Cerebellar nuclear complex (tissue), 1 donor: ENCODE data around the gene NCOA1.
"Not testable (repeated sequence)": the region's sequence is repeated elsewhere in the genome, so short reads cannot be mapped to it uniquely, and the experiment has no call there.

Experiments used
- DNase-seq, 2 experiments: peaks; one replicate each; lab custom pipeline; 2025; lab: John Stamatoyannopoulos, UW

Gene NCOA1

DNA sequence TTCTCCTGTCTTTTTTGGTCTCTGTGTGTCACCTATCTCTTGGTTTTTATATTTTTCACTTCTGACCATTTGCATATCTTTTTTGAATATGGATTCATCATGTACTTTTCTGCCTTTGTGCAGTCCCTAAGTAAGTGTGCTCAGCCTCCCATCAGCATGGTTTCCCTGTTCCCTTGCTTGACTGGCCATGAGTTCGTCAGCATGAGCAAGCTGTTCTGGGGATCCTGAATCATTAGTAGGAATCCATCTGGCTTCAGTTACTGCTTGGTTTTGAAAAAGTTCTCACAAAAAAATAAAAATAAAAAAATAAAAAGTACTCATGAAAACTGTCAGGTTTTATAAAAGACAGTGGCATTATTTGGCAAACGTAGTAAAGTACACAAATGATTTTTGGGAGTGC is 144.1 kb downstream of the NCOA1 start:
- DNase-seq, result no peak

DNA sequence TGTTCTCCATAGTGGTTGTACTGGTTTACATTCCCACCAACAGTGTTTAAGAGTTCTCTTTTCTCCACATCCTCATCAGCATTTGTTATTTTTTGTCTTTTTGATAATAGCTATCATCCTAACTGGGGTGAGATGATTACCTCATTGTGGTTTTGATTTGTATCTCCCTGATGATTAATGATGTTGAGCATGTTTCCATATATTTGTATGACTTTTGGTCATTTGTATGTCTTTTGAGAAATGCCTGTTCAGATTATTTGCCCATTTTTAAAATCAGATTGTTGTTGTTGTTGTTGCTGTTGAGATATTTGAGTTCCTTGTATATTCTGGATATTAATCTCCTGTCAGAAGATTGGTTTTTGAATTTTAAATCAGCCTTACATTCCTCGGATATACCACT is 147.5 kb downstream of the NCOA1 start:
- no peak for DNase-seq

DNA sequence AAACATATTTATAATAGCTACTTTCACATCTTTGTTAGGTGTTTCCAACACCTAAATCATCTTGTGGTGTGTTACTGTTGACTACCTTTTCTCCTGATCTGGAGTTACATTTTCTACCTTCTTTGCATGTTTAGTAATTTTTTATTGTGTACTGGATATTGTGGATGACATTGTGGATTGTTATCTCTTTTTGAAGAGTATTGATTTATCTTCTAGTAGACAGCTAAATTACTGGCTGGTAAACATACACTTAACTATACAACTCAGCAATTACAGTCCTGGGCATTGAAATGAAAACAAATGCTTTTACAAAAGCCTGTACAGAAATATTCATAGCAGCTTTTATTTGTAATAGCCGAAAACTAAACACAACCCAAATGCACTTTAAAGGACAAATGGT is 151.3 kb downstream of the NCOA1 start:
- DNase-seq, result no peak

DNA sequence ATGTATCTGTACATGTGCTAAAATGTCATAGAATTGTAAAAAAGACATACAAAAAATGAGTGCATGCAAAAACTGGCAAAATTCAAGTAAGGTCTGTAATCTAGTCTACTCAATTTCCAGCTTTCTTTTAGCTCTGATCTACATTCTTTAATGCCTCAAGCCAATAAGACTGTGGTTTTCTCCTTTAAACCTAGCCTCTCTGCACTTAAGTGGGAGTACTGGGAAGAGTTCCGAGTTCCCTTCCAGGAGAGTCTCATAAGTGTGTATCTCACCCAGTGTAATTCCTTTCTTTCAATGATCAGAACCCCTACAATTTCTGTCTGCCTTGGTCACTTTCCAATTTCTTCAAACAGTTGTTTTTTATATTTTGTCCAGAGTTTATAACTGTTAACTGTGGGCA is 152.0 kb downstream of the NCOA1 start:
- no peak for DNase-seq

DNA sequence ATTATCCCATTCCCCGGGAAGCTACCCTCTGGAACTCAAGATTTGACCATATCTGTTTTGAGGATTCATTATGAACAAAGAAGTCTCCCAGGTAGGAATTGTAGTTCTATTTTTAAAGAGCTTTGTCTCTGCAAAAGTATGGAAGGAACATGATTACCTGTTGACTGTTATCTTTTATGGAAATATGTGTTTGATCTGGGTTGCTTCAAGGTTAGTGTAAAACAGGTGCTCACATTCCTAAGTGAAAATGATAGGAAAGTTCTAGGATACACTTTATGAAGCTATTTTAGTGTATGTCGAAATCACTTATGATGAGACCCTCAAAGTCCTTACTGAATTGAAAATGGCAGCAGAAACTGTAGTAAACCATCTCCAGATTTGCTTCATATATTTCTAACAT is 153.0 kb downstream of the NCOA1 start:
- no peak for DNase-seq

DNA sequence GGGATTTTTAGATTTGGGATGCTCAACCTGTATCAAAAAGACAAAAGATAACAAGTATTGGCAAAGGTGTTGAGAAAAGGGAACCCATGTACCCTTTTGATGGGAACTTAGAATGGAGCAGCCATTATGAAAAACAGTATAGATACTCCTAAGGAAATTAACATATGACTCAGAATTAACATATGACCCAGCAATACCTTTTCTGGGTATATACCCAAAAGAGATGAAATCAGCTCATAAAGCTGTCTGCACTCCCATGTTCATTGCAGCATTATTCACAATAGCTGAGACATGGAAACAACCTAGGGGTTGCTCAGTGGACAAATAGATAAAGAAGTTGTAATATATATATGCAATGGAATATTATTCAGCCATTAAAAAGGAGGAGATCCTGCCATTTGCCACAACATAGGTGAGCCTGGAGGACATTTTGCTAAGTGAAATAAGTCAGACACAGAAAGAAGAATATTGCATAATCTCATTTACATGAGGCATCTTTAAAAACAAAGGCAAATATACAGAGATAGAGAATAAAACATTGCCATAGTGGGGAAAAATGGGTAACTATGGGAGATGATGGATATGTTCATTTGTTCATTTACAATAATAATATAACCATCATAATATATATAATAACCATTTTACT is 160.1 kb downstream of the NCOA1 start:
- DNase-seq, result no peak

DNA sequence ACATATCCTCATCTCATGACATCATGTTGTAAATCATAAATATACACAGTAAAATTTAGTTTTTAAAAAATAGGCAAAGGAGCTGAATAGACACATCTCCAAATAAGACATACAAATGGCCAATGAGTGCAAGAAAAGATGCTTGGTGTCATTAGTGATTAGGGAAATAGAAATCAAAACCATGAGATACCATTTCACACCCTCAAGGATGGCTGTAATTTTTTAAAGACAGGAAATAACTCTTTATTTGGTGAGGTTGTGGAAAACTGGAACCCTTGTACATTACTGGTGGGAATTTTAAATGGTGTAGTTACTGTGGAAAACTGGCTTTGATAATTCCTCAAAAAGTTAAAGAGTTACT is 160.6 kb downstream of the NCOA1 start:
- DNase-seq, result no peak

DNA sequence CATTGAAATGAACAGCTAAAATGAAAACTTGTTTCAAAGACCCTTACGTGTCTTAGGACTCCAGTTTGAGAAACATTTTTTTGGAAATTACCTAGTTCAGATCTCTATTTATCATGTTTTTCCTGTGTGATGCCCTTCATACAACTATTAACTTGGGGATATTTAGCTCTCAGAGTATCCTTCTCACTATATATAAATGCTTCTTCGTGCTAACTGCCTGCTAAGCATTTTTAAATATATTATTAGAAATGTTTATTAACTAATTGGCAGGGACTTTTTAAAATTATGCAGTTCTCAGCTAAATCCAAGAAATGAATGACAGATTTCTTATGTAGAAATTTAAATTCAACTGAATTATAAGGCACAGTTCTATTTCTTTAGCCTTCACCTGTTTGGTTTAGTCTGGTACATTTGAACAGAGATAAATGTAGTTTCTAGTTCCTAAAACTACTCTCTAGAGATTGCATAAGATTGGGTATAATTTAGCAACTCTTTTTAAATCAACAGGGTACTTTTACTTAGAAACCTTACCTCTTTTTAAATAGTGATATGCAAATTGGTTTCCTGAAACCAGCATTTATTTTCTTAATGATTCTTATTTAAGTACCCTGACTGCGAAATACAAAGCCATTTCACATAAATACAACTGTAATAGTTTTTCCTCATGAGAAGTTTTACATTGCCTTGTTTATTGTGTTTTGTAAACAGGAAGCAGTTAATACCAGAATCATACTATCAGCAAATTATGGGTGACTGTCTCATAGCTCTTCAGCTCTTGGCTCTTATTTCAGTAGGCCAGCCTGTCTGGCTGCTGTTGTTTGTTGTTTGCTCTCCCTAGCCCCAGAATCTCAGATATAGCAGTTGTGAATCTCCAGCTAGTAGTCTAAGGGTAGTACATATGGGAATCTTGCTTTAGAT is 161.5 kb downstream of the NCOA1 start:
- DNase-seq, result no peak

DNA sequence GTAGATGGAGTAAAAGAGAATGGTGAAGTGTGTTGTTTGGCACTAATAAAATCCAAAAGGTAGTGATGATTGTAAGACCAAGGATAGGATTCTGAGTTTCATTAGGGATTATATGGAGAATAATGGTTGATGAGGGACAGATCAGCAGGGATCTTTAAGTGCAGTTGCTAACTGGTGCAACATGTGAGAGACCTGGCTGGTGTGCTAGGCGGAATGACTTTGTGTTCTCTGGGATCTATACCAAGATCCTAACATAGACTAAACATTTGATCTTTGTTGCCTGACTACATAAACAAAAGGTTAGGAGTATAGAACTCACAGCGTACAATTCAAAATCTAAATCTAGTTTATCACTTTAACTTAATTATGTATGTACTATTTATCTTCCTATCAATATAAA is 166.8 kb downstream of the NCOA1 start:
- no peak for DNase-seq

DNA sequence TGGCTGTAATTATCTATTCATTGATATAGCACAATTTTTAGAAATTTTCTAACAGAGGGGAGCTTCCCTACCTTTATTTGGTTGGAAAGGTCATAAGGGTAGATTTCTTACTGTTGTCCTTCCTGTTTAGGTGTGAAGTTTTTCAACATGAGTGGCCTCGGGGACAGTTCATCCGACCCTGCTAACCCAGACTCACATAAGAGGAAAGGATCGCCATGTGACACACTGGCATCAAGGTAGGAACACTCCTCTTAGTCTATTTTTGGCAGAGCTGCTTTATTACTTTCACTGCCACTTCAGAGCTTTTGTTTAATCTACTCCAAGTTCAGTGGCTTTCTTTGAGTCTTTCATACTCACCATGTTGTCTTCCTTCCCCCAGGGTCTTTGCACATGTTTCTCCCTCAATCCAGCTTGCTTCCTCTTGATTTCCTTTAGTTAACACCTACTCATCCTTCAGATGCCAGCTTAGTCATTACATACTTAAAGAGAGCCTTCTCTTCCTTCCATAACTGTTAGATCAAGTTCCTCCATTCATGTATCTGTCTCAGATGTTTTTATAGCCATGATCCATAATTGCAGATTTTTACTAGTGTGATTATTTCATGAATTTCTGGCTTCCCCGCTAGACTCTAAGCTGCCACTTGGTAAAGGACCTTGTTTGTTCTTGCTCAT is 167.6 kb downstream of the NCOA1 start:
- DNase-seq, result no peak

DNA sequence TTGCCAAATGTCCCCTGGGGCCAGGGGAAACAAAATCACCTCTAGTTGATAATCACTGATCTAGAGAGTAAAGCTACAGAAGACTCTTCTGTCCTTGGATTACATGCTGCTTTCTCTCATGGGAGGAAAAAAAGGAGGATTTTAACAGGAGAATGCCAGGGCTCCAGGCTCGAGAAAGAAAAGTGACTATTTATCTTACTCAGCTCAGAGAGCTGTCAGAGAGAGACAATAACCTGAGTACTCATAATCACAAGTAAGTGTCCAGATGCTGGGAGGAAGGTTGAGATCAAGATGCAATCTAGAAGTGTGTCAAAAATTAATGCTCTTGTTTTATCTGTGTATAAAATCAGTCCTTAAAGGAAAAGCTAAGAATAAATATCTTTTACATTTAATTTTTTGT is 168.8 kb downstream of the NCOA1 start:
- DNase-seq, result no peak

DNA sequence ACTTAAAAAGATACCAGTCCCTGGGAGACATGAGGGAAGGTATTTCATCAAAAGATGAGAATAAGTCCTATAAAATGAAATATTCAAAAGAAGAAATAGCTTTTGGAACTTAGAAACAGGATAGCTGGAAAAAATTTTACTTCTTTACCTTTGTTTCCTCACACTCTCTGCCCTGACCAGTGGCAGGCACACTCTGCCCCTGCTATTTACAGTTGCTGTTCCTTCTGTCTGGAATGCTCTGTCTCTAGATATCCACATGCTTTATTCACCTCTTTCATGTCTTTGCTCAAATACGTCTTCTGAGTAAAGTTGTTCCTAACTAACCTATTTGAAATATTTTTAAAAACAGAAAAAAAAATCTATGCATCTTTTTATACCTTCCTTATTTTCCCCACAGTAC is 176.5 kb downstream of the NCOA1 start:
- no peak for DNase-seq

DNA sequence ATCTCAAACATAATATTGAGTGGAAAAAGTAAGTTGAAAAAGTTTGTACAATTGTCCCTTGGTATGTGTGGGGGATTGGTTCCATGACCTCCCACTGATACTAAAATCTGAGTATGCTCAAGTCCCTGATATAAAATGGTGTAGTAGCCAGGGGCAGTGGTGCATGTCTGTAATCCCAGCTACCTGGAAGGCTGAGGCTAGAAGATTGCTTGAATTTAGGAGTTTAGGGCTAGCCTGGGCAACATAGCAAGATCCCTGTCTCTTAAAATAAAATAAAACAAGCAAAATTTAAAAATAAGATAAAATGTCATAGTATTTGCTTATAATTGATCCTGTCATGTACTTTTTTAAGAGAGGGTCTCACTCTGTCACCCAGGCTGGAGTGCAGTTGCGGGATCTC is 180.2 kb downstream of the NCOA1 start:
- no peak for DNase-seq

DNA sequence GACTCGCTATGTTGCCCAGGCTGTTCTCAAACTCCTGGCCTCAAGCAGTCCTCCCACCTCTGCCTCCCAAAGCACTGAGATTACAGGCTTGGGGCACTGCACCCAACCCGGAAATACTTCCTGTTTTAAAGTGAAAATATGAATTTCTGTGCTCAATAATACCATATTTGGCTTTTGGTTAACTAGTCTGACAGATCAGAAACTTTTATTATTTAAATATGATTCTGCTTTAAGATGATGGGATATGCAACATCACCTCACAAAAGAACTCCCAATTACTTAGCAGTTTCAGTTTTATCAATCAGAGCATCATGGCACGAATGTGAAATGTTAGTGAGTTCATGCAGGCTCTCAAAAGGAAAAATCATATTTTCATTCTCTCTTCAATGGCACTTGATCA is 181.5 kb downstream of the NCOA1 start:
- DNase-seq, result no peak

DNA sequence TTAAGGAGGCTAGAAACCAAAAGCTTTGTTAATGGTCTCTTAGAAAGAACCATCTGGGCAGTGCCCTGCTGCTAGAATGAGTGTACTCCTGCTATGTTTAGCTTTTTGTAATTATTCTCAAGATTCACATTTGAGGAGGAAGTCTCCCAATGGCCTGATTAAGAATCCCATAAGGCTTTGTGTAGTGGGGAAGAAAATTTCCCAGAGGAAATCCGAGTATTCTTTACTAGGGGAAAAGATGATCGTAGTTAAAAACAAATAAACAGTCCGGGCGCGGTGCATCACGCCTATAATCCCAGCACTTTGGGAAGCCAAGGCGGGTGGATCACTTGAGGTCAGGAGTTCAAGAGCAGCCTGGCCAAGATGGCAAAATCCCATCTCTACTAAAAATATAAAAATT is 184.3 kb downstream of the NCOA1 start:
- no peak for DNase-seq

DNA sequence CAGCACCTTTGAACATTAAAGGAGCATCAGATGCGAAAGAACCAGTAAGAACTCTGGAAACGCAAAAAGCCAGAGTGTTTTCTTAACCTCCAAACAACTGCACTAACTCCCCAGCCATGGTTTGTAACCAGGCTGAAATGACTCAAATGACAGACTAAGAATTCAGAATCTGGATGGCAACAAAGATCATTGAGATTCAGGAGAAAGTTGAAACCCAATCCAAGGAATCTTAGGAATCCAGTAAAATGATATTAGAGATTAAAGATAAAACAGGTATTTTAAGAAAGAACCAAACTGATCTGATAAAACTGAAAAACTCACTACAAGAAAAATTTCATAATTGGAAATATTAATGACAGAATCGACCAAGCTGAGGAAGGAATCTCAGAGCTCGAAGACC is 185.4 kb downstream of the NCOA1 start:
- no peak for DNase-seq

DNA sequence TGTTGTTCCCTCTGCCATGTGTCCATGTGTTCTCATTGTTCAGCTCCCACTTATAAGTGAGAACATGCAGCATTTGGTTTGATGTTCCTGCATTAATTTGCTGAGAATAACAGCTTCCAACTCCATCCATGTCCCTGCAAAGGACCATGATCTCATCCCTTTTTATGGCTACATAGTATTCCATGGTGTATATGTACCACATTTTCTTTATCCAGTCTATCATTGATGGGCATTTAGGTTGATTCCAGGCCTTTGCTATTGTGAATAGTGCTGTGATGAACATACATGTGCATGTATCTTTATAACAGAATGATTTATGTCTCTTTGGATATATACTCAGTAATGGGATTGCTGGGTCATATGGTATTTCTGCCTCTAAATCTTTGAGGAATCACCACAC is 187.0 kb downstream of the NCOA1 start:
- DNase-seq, result not testable (repeated sequence)

DNA sequence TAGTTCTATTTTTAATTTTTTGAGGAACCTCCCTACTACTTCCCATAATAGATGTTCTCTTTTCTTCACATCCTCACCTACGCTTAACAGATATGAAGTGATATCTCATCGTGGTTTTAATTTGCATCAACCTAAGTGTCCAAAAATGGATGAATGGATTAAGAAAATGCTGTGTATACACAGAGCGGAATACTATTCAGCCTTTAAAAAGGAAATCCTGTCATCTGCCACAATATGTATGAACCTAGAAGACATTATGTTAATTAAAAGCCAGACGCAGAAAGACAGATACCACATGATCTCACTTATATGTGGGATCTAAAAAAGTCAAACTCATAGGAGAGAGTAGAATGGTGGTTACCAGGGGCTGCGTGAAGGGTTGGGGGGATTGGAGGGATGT is 189.1 kb downstream of the NCOA1 start:
- no peak for DNase-seq

DNA sequence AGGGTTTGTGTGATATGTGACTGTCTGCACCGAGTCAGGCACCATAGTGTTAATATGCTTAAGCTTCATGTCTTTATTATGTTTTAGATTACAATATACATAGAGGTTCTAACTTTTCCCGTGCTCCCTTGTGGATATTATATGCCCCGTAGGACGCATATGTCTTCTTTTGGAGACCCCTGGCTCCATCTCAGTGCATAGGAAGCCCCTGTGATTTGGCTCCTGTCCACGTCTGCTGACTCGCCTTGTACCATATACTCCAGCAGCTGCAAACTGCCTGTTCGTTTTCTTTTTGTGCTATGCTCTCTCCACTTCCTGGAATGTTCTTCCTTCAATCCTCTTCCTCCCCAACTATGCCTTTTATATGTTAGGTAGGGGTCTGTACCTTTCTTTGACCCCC is 191.2 kb downstream of the NCOA1 start:
- no peak for DNase-seq

DNA sequence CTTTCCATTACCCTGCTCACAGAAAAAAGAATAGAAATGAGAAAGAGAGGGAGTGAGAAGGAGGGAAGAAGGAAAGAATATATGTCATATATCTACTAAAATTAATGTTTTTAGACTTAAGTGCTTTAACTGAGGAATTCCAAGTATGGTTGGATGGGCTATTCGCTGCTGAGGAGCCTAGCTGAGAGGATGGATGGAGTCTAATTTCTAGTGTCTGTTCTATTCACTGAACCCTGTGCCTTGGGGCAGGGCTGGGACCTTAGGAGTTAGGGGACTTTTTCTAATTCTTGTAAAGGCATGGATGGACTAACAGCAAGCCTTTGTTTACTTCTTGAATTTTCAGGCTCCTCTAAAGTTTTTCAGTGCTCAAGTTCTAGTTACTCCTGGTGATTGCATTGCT is 192.4 kb downstream of the NCOA1 start:
- DNase-seq, result no peak

DNA sequence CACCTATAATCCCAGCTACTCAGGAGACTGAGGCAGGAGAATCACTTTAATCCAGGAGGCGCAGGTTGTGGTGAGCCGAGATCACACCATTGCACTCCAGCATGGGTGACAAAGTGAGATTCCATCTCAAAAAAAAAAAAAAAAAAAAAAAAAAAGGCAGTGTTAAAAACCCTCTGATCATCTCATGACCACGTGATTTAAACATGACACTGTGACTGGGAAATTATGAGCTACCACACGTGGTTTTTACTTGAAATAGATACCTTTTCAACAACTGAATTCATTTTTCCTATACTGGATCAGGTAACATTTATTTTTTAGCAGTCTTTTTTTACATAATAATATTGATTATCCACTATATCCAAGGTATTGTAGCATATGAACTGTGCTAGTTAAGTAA is 199.5 kb downstream of the NCOA1 start:
- no peak for DNase-seq

DNA sequence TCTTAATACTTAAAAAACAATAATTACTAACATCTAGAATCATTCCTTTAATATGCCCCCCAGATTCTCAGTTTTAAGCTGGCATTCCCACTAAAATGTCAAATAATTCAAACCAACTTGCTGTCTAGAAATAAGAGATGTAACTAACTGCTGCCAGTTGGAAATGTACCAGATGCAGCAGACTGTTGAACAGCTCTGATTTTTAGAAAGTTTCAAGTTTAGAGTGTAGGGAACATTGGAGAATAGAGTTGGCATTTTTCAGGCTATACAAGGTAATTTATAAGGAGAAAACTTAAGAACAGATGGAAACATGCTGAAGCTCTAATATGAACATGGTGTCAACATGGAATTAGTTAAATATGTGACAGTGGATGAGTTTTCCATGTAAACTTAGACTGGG is 200.8 kb downstream of the NCOA1 start:
- DNase-seq, result no peak

DNA sequence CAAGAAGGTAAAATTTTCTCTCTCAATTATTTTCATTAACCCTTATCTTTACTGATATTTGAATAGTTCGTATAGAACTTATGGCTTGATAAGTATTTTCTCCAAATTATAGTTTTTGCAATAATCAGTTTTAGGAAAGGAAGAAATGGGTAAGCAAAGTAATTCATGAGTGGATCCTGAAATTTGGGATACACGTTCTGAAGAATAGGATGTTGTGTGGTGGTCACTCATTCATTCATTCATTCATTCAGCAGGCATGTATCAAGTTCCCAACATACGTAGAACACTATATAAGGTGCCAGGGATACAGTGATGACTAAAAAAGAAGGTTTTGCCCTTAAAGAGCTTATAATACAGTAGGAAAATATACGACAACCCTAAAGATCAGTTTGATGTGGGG is 206.7 kb downstream of the NCOA1 start:
- DNase-seq, result no peak
